Measurements from ENCODE around the gene DBN1. TPM values are rescaled to one million over a fixed set of nuclear protein-coding genes. Genes with fewer than 3 reads are reported as not detected.

DBN1 gene
- total and polyA plus RNA-seq, 2 experiments from 2014 or later, result 185 to 295 TPM

DNA sequence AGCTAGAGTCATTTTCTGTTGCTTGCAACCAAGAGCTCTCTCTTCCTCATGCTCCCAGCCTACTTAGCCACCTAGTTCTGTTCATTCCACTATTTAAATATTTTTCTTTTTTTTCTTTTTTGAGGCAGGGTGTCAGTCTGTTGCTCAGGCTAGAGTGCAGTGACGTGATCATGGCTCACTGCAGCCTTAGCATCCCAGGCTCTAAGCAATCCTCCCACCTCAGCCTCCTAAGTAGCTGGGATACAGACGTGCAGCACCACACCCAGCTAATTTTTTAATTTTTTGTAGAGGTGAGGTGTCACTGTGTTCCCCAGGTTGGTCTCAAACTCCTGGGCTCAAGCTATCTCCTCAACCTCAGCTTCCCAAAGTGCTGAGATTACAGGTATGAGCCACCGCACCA is 59.0 kb downstream of the DBN1 start:
- no peaks in the 10 kb centered on the region for H3K9me3 ChIP-seq (ENCODE audit: low read depth)
- H3K27me3 ChIP-seq, result peaks cover 1% of the 10 kb centered on the region
- no peaks in the 10 kb centered on the region for H3K36me3 ChIP-seq

DNA sequence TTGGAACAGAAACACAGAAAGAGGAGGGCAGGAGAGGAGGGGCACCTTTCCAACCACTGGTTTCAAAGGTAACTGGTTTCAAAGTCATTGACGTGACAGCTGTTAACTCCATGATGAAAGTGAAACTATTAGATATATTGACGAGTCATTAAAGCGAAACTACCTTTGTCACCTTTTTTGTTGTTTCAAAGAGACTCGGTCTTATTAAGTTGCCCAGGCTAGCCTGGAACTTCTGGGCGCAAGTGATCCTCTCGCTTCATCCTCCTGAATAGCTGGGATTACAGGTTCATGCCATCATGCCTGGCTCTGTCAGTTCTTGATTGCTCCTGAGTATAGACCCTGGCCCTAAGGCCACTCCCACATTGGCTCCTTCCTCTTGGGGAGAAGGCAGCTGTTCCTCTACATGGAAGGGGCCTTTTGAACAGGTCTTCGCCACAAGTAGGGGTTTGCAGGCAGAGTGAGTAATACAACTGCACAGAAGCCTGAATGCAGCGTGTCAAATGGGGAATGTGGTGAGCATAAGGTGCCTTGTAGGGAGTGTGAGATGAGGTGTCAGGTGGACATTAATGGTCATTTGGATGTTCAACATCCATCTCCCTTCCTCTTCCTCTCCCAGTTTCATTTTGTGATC is 60.7 kb downstream of the DBN1 start:
- TF ChIP-seq, protein P1, sequence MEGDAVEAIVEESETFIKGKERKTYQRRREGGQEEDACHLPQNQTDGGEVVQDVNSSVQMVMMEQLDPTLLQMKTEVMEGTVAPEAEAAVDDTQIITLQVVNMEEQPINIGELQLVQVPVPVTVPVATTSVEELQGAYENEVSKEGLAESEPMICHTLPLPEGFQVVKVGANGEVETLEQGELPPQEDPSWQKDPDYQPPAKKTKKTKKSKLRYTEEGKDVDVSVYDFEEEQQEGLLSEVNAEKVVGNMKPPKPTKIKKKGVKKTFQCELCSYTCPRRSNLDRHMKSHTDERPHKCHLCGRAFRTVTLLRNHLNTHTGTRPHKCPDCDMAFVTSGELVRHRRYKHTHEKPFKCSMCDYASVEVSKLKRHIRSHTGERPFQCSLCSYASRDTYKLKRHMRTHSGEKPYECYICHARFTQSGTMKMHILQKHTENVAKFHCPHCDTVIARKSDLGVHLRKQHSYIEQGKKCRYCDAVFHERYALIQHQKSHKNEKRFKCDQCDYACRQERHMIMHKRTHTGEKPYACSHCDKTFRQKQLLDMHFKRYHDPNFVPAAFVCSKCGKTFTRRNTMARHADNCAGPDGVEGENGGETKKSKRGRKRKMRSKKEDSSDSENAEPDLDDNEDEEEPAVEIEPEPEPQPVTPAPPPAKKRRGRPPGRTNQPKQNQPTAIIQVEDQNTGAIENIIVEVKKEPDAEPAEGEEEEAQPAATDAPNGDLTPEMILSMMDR (IDR thresholded peaks at IDR 0.05; ENCODE audit: low read depth, low read length), result no peak
- Histone ChIP-seq H3K4me3 (no peak overlapping the region), H3K27ac (no peak overlapping the region), H3K36me3 (no peaks in the 10 kb centered on the region), H3K4me1 (ENCODE audit: low read depth) (no peaks in the 10 kb centered on the region), H3K27me3 (peaks cover 17% of the 10 kb centered on the region), H3K9me3 (ENCODE audit: low read depth) (no peaks in the 10 kb centered on the region)
- DNase-seq (ENCODE audit: low read depth in 1 of 2, low spot score in 1 of 2), result no peak

More for the DNA sequence above, 59.0 kb downstream of the DBN1 start:
- no peak overlapping the region for H3K4me3 ChIP-seq
- H3K27ac ChIP-seq, result no peak overlapping the region
- no peak for DNase-seq (ENCODE audit: low read depth in 1 of 2, low spot score in 1 of 2)
- TF ChIP-seq, protein P1 (IDR thresholded peaks at IDR 0.05; ENCODE audit: low read depth, low read length), result no peak
- H3K4me1 ChIP-seq (ENCODE audit: low read depth), result no peaks in the 10 kb centered on the region

DNA sequence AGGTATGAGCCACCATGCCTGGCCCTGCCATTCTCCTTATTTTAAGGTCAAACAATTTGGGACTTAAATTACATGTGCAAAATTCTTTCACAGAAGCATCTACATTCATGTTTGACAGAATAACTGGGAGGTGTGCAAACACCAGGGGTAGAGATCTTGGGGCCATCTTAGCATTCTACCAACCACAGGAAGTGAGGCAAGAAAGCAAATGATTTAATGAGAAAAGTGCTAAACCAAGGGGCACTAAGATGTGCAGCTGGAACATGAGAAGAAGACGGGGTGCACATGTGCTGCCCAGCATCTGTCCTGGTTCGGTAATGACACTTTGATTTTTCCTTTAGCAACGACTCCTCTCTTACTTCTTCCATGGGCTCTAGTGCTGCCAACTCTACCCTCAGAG is 62.9 kb downstream of the DBN1 start:
- no peaks in the 10 kb centered on the region for H3K9me3 ChIP-seq (ENCODE audit: low read depth)
- TF ChIP-seq, protein P1 (IDR thresholded peaks at IDR 0.05; ENCODE audit: low read depth, low read length), result no peak
- DNase-seq (ENCODE audit: low read depth in 1 of 2, low spot score in 1 of 2), result no peak
- peaks cover 37% of the 10 kb centered on the region for H3K27me3 ChIP-seq
- no peak overlapping the region for H3K4me3 ChIP-seq
- H3K4me1 ChIP-seq (ENCODE audit: low read depth), result no peaks in the 10 kb centered on the region
- H3K27ac ChIP-seq, result no peak overlapping the region
- no peaks in the 10 kb centered on the region for H3K36me3 ChIP-seq

DNA sequence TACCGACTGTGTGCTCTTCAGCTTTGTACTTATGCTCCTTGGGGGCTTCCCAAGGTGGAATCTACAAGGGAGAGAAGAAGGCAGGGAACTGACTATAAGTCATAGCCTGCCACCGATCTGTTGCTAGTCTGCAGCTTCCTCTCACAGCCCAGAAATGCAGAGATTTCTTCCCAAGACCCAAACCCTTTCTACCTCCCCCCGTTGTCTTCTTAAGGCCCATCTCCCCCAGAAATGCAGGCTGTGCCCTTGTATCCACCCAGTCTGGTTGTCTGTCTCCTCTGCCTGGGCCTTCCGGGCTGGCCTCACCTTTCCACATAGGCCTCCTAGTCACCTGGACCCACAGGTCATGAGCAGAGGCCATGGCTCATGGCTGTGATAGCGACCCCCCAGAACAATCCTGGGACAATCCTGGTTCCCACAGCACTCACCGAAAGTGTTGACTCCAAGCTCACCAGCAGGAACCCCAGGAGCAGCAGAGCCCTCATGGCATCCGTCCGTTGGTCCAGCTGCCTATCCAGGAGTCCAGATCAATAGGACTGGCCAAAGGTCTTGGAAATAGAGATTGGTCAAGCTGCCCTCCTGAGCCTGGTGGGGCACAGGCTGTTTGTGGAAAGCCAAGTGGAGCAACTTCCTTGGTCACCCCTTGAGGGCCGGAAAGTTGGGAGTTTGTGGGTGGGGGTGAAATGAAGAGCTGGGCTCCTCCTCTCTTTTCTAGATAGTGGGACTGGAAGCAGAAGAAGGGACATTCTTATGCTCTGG is 64.2 kb downstream of the DBN1 start, which contains the start of gene F12:
Gene F12 (minus strand): TSS at position 522 of the 759 bp plus-strand sequence. CDS start 37 bp downstream, at position 485.
- Histone ChIP-seq H3K27me3 (peaks cover 50% of the 10 kb centered on the region), H3K9me3 (ENCODE audit: low read depth) (no peaks in the 10 kb centered on the region), H3K27ac (no peak within 1 kb of the TSS)

More for the DNA sequence above, 64.2 kb downstream of the DBN1 start, which contains the start of gene F12:
- Histone ChIP-seq H3K36me3 (no peaks in the 10 kb centered on the region), H3K4me3 (no peak within 1 kb of the TSS), H3K4me1 (ENCODE audit: low read depth) (no peaks in the 10 kb centered on the region)
- no peak for DNase-seq (ENCODE audit: low read depth in 1 of 2, low spot score in 1 of 2)
- TF ChIP-seq, protein P1 (IDR thresholded peaks at IDR 0.05; ENCODE audit: low read depth, low read length), result no peak

Other genes starting within 250 kb of the DBN1 start
- gene RAB24, start 169.9 kb downstream of the DBN1 start, total RNA-seq, result 69.2 and 94.7 TPM in 2 replicates
- 70.7 and 81.5 TPM in 2 replicates for gene RAB24, start 169.9 kb downstream of the DBN1 start, polyA plus RNA-seq
- gene PRELID1, start 169.8 kb downstream of the DBN1 start, total RNA-seq, result 86.0 and 156 TPM in 2 replicates
- 134 and 185 TPM in 2 replicates for gene PRELID1, start 169.8 kb downstream of the DBN1 start, polyA plus RNA-seq
- gene MXD3, start 161.7 kb downstream of the DBN1 start, total RNA-seq, result 15.2 and 112 TPM in 2 replicates
- gene MXD3, start 161.7 kb downstream of the DBN1 start, polyA plus RNA-seq, result 7.3 and 50.5 TPM in 2 replicates
- 163 and 198 TPM in 2 replicates for gene LMAN2, start 122.0 kb downstream of the DBN1 start, total RNA-seq
- gene LMAN2, start 122.0 kb downstream of the DBN1 start, polyA plus RNA-seq, result 213 and 261 TPM in 2 replicates
- gene RGS14, start 115.7 kb downstream of the DBN1 start, total RNA-seq, result 68.1 and 139 TPM in 2 replicates
- 33.6 and 76.5 TPM in 2 replicates for gene RGS14, start 115.7 kb downstream of the DBN1 start, polyA plus RNA-seq
- not detected in 2 replicates for gene SLC34A1, start 89.2 kb downstream of the DBN1 start, total RNA-seq
- gene SLC34A1, start 89.2 kb downstream of the DBN1 start, polyA plus RNA-seq, result not detected in 2 replicates
- not detected in 2 replicates for gene PFN3, start 73.0 kb downstream of the DBN1 start, total RNA-seq
- not detected in 2 replicates for gene PFN3, start 73.0 kb downstream of the DBN1 start, polyA plus RNA-seq
- 3.4 and 4.6 TPM in 2 replicates for gene F12, start 64.1 kb downstream of the DBN1 start, total RNA-seq
- 5.0 and 13.6 TPM in 2 replicates for gene F12, start 64.1 kb downstream of the DBN1 start, polyA plus RNA-seq
- gene GRK6, start 47.0 kb downstream of the DBN1 start, total RNA-seq, result 43.7 and 62.1 TPM in 2 replicates
- gene GRK6, start 47.0 kb downstream of the DBN1 start, polyA plus RNA-seq, result 39.6 and 62.0 TPM in 2 replicates
- gene PRR7, start 26.8 kb downstream of the DBN1 start, total RNA-seq, result 26.4 and 29.0 TPM in 2 replicates
- gene PRR7, start 26.8 kb downstream of the DBN1 start, polyA plus RNA-seq, result 27.1 and 29.2 TPM in 2 replicates
- 165 and 255 TPM in 2 replicates for gene PDLIM7, start 24.0 kb upstream of the DBN1 start, total RNA-seq
- gene PDLIM7, start 24.0 kb upstream of the DBN1 start, polyA plus RNA-seq, result 328 and 537 TPM in 2 replicates
- gene DOK3, start 36.2 kb upstream of the DBN1 start, total RNA-seq, result 2.4 and 6.0 TPM in 2 replicates
- gene DOK3, start 36.2 kb upstream of the DBN1 start, polyA plus RNA-seq, result 0.95 and 3.7 TPM in 2 replicates
- 183 and 223 TPM in 2 replicates for gene DDX41, start 43.3 kb upstream of the DBN1 start, total RNA-seq
- 107 and 109 TPM in 2 replicates for gene DDX41, start 43.3 kb upstream of the DBN1 start, polyA plus RNA-seq
- gene FAM193B, start 80.9 kb upstream of the DBN1 start, total RNA-seq, result 62.2 and 80.9 TPM in 2 replicates
- gene FAM193B, start 80.9 kb upstream of the DBN1 start, polyA plus RNA-seq, result 67.4 and 80.2 TPM in 2 replicates
- gene TMED9, start 118.6 kb upstream of the DBN1 start, total RNA-seq, result 146 and 176 TPM in 2 replicates
- gene TMED9, start 118.6 kb upstream of the DBN1 start, polyA plus RNA-seq, result 228 and 317 TPM in 2 replicates
- gene B4GALT7, start 126.5 kb upstream of the DBN1 start, total RNA-seq, result 29.0 and 44.3 TPM in 2 replicates
- gene B4GALT7, start 126.5 kb upstream of the DBN1 start, polyA plus RNA-seq, result 31.6 and 42.3 TPM in 2 replicates